Rectal smooth muscle tissue (tissue), 1 donor: Measurements from ENCODE around the gene DTWD1.
"Not testable (repeated sequence)": the region's sequence is repeated elsewhere in the genome, so short reads cannot be mapped to it uniquely, and the experiment has no call there.

ENCODE experiments used
- H3K27ac ChIP-seq: one replicate; pipeline ENCODE4 v1.7.0; 2013; ENCODE audit warnings: low read depth, low read length, inconsistent platforms
- H3K27me3 ChIP-seq: one replicate; pipeline ENCODE4 v1.7.0; 2013; ENCODE audit warnings: low read length; ENCODE audit not compliant: control insufficient read depth, insufficient read depth
- H3K36me3 ChIP-seq: one replicate; pipeline ENCODE4 v1.7.0; 2013; ENCODE audit warnings: low read length; ENCODE audit not compliant: control insufficient read depth, insufficient read depth
- H3K4me1 ChIP-seq: one replicate; pipeline ENCODE4 v1.7.0; 2013; ENCODE audit warnings: low read length; ENCODE audit not compliant: control insufficient read depth, insufficient read depth
- H3K4me3 ChIP-seq: one replicate; pipeline ENCODE4 v1.7.0; 2013; ENCODE audit warnings: low read length
- H3K9ac ChIP-seq: one replicate; pipeline ENCODE4 v1.7.0; 2013; ENCODE audit warnings: low read length

Gene DTWD1

DNA sequence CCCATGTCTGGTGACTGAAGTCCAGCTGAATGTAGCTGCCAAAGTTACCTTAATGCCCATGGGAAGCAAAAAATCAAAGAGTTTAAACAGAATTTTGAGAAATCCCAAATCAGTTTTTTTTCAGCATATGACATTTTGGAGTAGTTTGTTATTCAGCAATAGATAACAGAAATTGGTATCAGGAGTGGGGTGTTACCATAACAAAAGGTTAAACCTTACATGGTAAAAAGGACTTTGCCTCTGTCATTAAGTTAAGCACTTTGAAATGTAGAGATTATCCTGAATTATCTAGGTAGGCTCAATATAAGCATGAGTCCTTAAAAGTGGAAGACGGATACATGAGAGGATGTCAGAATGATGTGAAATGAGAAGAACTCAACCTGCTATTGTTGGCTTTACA lies 32.1 kb downstream of the DTWD1 start:
- no peak overlapping the region for H3K27ac ChIP-seq
- no peaks in the 10 kb centered on the region for H3K4me1 ChIP-seq
- H3K4me3 ChIP-seq, result no peak overlapping the region
- no peaks in the 10 kb centered on the region for H3K36me3 ChIP-seq
- H3K9ac ChIP-seq, result no peak overlapping the region
- H3K27me3 ChIP-seq, result no peaks in the 10 kb centered on the region

DNA sequence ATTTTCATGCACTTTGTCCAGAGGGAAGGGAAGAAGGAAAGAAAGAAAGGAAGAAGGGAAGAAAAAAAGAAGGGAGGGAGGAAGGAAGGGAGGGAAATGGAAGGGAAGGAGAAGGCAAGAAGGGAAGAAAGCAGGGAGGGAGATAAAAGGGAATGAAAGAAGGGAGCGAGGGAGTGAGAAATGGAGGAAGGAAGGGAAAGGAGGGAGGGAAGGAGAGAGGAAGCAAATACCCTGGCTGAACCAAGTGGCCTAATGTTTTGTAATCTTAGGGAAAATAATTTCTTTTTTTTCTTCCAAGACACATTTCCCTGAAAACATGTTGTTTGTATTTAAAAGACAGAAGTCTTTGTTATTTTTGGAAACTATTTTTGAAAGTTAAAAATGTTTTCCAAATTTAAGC lies 35.9 kb downstream of the DTWD1 start:
- no peak overlapping the region for H3K9ac ChIP-seq
- no peaks in the 10 kb centered on the region for H3K36me3 ChIP-seq
- H3K4me3 ChIP-seq, result no peak overlapping the region
- no peaks in the 10 kb centered on the region for H3K27me3 ChIP-seq
- no peaks in the 10 kb centered on the region for H3K4me1 ChIP-seq
- H3K27ac ChIP-seq, result no peak overlapping the region

DNA sequence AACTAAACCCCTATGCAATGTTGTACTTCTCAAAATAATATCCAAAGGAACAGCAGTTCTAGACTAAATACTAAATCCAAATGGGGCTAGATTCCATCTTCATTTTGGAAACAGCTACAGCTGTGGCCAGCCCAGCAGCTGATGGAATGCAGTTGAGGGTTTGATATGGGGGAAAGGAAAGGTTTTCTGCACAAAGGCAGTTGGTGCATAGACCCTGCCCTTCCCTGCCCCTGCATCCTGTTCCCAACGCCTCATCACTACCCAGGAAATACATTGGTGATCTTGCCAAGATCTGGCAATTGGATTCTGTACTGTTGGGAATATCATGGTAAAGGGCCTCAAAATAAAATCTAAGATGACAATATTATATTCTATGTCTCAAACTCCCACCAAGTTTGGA lies 43.9 kb downstream of the DTWD1 start:
- H3K27ac ChIP-seq, result no peak overlapping the region
- no peaks in the 10 kb centered on the region for H3K27me3 ChIP-seq
- H3K9ac ChIP-seq, result no peak overlapping the region
- H3K36me3 ChIP-seq, result no peaks in the 10 kb centered on the region
- no peak overlapping the region for H3K4me3 ChIP-seq
- no peaks in the 10 kb centered on the region for H3K4me1 ChIP-seq

DNA sequence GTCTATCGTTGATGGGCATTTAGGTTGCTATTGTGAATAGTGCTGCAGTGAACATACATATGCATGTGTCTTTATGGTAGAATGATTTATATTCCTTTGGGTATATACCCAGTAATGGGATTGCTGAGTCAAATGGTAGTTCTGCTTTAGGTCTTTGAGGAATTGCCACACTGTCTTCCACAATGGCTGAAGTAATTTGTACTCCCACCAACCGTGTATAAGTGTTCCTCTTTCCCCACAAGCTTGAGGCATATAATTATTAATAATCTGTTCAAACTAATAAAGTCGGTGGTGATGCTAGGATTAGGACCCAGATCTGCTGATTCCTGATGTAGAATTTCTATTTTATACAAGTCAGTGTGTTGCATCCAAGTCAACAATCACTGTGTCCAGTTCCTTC lies 45.6 kb downstream of the DTWD1 start:
- not testable (repeated sequence) for H3K9ac ChIP-seq, H3K4me1 ChIP-seq, H3K4me3 ChIP-seq, H3K27me3 ChIP-seq, H3K36me3 ChIP-seq, H3K27ac ChIP-seq

DNA sequence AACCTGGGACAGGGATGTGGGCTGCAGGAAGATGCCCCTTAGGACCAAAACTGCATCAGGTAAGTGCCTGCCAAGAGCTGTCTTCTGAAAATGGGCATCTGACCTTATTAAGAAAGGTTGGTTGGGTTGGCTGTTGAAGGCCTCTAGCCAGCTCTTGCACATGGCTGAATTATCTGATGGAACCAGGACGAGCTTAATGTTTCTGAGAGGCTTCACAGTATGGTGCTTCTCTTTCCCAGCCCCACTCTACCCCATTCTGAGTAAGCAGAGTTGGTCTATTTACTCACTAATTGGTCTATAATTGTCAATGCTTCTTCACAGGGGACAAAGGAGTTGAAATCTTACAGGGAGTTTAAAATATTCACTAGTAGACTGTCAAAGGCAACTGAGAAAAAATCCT lies 48.4 kb downstream of the DTWD1 start:
- Histone ChIP-seq H3K36me3 (no peaks in the 10 kb centered on the region), H3K4me1 (no peaks in the 10 kb centered on the region), H3K27ac (no peak overlapping the region), H3K4me3 (no peak overlapping the region), H3K27me3 (no peaks in the 10 kb centered on the region), H3K9ac (no peak overlapping the region)

DNA sequence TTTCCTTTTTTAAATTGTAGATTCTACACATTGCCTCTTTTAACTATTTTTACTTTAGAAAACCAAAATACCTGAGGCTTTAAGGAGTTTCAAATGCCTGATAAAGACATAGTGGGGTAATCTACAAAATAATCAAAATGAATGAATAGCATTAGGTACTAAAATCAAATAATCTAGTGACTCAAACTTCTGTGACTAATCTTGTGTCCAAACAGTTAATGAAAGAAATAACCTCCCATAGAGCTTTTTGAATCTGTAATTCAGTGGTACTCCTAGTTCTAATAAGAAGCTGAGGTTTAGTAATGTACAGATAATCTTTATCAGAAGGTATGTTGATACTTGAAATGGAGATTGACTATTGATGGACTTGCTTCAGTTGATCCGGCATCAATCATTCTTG lies 53.0 kb downstream of the DTWD1 start:
- no peaks in the 10 kb centered on the region for H3K36me3 ChIP-seq
- no peak overlapping the region for H3K4me3 ChIP-seq
- no peak overlapping the region for H3K27ac ChIP-seq

DNA sequence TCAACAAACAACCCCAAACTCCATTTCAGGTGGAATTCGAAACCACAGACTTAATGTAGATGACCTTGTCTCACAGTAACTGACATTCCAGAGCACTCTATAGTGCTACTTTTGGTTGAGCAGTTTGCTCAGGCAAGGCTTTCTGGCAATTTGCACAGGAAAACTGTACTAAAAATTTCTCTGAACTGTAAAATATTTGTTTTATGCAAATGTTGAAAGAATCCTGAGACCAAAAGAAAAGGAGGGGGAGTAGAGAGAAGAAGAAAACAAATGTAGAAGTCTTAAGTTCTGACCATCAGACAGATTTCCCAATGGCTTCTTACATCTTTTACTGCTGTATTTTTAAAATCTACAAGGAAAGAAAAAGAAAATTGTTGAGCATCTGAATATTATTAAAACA lies 53.5 kb downstream of the DTWD1 start:
- Histone ChIP-seq H3K4me1 (no peaks in the 10 kb centered on the region), H3K36me3 (no peaks in the 10 kb centered on the region), H3K9ac (no peak overlapping the region), H3K27ac (no peak overlapping the region), H3K27me3 (no peaks in the 10 kb centered on the region), H3K4me3 (no peak overlapping the region)

More for the DNA sequence above, 53.0 kb downstream of the DTWD1 start:
- no peaks in the 10 kb centered on the region for H3K4me1 ChIP-seq
- H3K27me3 ChIP-seq, result no peaks in the 10 kb centered on the region
- no peak overlapping the region for H3K9ac ChIP-seq

DNA sequence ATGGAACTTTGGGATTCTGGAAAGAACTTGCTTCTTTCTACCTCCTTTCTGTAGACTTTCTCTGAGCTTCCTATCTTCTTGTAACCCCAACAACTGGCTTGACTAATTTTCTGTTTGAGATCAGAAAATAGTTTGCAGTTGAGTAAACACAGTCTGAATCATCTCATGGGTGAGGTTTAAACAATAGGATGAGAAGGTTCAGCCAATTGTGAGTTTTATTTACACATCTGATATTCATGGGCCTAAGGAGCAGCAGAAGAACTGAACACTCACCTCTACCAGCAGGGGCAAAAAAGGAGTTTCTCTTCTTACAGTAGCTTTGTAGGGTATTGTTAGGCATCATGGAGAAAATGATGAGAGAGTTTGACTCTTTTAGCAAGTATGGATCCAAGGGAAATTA lies 54.2 kb downstream of the DTWD1 start:
- H3K4me3 ChIP-seq, result no peak overlapping the region
- no peaks in the 10 kb centered on the region for H3K27me3 ChIP-seq
- no peak overlapping the region for H3K27ac ChIP-seq
- H3K9ac ChIP-seq, result no peak overlapping the region
- no peaks in the 10 kb centered on the region for H3K36me3 ChIP-seq
- no peaks in the 10 kb centered on the region for H3K4me1 ChIP-seq

DNA sequence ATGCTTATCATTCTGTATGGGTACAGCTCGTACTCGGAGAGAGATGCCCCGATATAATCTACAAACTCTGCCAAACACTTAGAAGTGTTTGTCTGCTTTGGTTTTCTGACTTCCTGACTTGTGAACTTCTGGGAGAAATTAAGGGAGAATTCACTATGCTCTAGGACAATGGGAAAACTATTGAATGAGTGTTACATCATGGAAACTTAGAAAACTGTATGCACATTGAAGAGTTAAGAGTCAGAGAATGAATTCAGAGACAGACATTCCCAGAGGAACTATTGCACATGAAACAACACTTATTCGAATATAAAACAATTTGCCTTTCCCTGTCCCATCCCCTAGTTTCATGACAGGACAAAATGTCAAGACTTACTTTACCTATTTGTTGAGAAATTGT lies 57.8 kb downstream of the DTWD1 start:
- H3K36me3 ChIP-seq, result no peaks in the 10 kb centered on the region
- no peak overlapping the region for H3K27ac ChIP-seq
- H3K9ac ChIP-seq, result no peak overlapping the region
- no peaks in the 10 kb centered on the region for H3K4me1 ChIP-seq
- H3K27me3 ChIP-seq, result no peaks in the 10 kb centered on the region
- no peak overlapping the region for H3K4me3 ChIP-seq

DNA sequence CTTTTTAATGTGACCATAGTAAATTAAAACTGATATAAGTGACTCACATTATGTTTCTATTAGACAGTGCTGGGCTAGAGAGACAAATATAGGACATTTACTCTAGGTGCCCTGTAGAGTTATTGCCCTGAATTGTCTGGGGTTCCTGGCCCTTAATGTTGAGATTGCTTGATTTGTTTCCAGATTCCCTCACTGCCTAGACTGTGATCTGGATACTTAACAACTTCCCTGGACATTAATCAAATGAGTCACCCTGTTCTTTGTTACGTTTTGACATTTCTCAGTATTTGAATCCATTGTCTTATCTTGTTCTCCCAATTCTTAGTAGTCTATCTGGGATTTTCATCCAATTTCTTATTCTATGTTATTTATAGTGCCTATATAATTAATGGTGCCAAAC lies 65.8 kb downstream of the DTWD1 start:
- no peak overlapping the region for H3K9ac ChIP-seq
- H3K36me3 ChIP-seq, result no peaks in the 10 kb centered on the region
- H3K4me3 ChIP-seq, result no peak overlapping the region
- no peaks in the 10 kb centered on the region for H3K27me3 ChIP-seq
- no peaks in the 10 kb centered on the region for H3K4me1 ChIP-seq
- H3K27ac ChIP-seq, result no peak overlapping the region

DNA sequence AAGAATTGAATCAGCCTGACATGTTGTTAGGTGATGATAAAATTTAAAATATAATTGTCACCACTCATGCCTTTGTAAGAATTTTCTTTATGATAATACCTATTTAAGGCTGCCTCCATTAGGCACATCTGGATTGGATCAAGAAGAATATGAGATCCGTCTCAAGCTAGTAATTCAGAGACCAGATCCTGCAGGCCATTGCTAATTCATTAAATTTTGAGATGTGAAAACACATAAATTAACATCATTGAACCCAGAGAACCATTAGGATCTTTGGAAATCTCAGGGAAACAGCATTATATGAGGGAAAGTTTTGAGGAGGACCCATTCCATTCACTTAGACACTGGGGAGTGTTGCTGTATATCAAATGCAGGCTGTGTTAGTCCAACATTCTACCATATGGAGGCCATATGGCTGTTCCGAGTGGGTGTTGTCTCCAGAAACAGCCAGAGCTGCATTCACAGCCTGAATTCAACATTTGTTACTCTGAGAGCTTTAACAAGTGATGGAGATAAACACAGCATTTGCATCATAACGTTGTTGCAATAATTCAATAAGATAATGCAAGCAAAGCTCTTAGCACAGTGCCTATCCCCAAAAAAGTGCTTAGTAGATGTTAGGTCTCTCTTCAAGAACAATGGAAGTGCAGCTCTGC lies 67.4 kb downstream of the DTWD1 start:
- no peak overlapping the region for H3K9ac ChIP-seq

DNA sequence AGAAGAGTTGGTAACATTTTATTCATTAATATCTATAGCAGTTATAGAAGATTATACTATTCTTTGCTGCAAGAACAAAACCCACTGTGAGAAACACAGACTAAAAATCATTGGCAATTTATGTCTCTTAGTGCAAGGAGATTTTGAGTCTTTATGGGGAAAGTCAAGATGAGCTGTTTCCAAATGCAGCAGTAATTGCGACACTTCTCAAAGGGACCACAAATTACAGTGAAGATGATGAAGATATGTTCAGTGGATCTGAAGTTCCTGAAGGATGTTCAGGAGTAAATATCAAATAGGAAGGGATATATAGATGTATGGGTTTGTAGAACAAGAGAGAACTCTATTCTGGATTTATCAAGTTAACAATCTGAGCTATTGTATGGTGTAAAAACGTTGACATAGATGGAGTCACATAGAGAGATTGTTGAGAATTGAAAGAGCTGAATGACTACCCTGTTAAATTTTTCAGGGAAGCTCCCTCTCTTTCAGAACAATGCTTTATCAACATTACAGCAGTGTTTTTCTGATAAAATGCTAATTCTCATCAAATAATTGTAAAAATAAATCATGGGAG lies 71.8 kb downstream of the DTWD1 start:
- no peak overlapping the region for H3K9ac ChIP-seq
- no peak overlapping the region for H3K27ac ChIP-seq
- no peaks in the 10 kb centered on the region for H3K36me3 ChIP-seq
- H3K4me1 ChIP-seq, result no peaks in the 10 kb centered on the region
- H3K27me3 ChIP-seq, result no peaks in the 10 kb centered on the region
- H3K4me3 ChIP-seq, result no peak overlapping the region

More for the DNA sequence above, 67.4 kb downstream of the DTWD1 start:
- no peaks in the 10 kb centered on the region for H3K36me3 ChIP-seq
- H3K4me3 ChIP-seq, result no peak overlapping the region
- no peak overlapping the region for H3K27ac ChIP-seq
- no peaks in the 10 kb centered on the region for H3K4me1 ChIP-seq
- no peaks in the 10 kb centered on the region for H3K27me3 ChIP-seq

DNA sequence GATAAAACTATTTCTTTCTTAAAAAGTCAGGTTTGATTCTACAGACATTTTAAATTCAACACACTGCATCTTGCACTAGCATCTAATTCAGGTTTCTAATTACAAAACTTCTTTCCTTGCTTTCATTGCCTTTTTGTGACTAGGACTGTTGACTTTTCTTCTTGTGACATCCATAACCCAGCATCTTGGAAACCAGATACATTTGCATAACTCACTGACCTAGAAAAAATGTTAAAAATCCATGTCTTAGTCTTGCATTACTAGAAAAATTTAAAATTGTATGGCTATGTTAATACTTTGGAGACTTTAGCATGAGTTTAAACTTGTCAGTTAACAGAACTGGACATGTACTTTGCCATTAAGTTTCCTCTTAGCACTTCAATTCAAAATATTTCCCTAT lies 72.7 kb downstream of the DTWD1 start:
- Histone ChIP-seq H3K4me3 (no peak overlapping the region), H3K36me3 (no peaks in the 10 kb centered on the region), H3K27ac (no peak overlapping the region), H3K27me3 (no peaks in the 10 kb centered on the region), H3K9ac (no peak overlapping the region), H3K4me1 (no peaks in the 10 kb centered on the region)
